Stimulated activated CD8-positive, alpha-beta memory T cell treated with anti-CD3 and anti-CD28 coated beads, Interleukin-4, amount 100 ng/mL, for 24 hours (primary cell): ENCODE measurements around the gene TAMALIN.

ENCODE experiments used
- DNase-seq: peaks from one replicate; pipeline ENCODE4 v3.0.0-alpha.2; 2020; ENCODE audit warnings: low read depth

The TAMALIN gene

GRCh38 chr12:52014567-52015530 is 8.1 kb downstream of the TAMALIN start:
- no peak for DNase-seq

GRCh38 chr12:52015532-52016041 is 8.8 kb downstream of the TAMALIN start:
- no peak for DNase-seq

GRCh38 chr12:52018433-52019112 is 11.8 kb downstream of the TAMALIN start:
- no peak for DNase-seq

- DNase-seq = no peak
These were observed 12.5 kb downstream of the TAMALIN start for GRCh38 chr12:52019113-52019770.

- no peak for DNase-seq
These were observed 14.0 kb downstream of the TAMALIN start for GRCh38 chr12:52020539-52021336.

- no peak for DNase-seq
These were observed 16.1 kb downstream of the TAMALIN start for GRCh38 chr12:52022841-52023181.

GRCh38 chr12:52023182-52023975 is 16.6 kb downstream of the TAMALIN start:
- DNase-seq = peak; percentile 88

GRCh38 chr12:52023976-52024688 is 17.4 kb downstream of the TAMALIN start:
- no peak for DNase-seq

- no peak for DNase-seq
These were observed 18.1 kb downstream of the TAMALIN start for GRCh38 chr12:52024845-52025230.

- no peak for DNase-seq
These were observed 19.5 kb downstream of the TAMALIN start for GRCh38 chr12:52026263-52026662.

GRCh38 chr12:52027085-52027843 is 20.5 kb downstream of the TAMALIN start:
- no peak for DNase-seq

GRCh38 chr12:52029685-52030084 is 22.9 kb downstream of the TAMALIN start:
- no peak for DNase-seq

GRCh38 chr12:52032446-52032803 is 25.7 kb downstream of the TAMALIN start:
- no peak for DNase-seq

GRCh38 chr12:52032804-52033445 is 26.2 kb downstream of the TAMALIN start:
- DNase-seq = peak; percentile 86

- DNase-seq = no peak
These were observed 26.8 kb downstream of the TAMALIN start for GRCh38 chr12:52033446-52034140.

GRCh38 chr12:52035190-52035589 is 28.4 kb downstream of the TAMALIN start:
- no peak for DNase-seq

GRCh38 chr12:52035926-52036325 is 29.2 kb downstream of the TAMALIN start:
- DNase-seq = no peak

- peak; percentile 73 for DNase-seq
These were observed 29.9 kb downstream of the TAMALIN start for GRCh38 chr12:52036587-52037171.
